HG03378 (cell line): ENCODE results near the gene POT1.

ENCODE experiments used
- ATAC-seq: cut with Tn5 transposase; IDR thresholded peaks from one replicate; pipeline ENCODE4 v1.9.1; 2021; ENCODE audit warnings: mild to moderate bottlenecking, moderate library complexity; ENCODE audit not compliant: unreplicated experiment

The POT1 gene

DNA sequence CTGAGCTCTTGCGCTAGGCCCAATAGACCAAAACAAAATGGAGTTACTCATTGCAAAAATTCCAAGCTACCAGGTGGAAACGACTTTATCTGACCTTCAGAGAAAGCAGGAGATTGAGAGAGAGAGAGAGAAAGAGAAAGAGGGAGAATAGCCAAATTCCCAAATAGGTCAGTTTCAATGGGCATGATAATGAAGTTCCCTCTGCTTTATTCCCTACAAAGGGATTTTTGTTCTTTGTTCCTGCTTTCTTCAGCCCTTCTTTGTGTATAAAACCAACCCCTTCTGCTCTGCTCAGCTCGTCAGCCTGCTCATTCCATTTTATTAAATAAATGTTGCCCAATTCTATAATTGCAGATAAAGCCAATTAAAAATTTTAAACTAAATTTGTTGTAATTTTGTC lies 119.0 kb downstream of the POT1 start:
- no peak for ATAC-seq

DNA sequence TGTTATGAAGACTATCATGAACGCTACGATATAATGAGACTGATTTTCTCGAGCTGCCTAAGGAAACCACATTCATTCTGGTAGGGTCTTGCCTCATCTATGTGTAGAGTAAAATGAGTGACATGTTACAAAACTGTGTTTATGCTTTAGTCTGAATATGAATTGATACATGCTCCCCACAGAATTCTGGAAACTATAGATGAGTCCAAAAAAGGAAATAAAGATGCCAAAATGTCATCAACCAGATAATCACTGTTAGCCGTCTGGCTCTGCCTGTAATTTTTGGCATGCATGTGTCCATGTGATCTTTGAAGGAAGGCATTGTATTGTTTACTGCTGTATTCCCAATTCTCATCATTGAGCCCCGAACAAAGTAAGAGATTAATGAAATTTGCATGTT lies 121.4 kb downstream of the POT1 start:
- ATAC-seq: no peak

DNA sequence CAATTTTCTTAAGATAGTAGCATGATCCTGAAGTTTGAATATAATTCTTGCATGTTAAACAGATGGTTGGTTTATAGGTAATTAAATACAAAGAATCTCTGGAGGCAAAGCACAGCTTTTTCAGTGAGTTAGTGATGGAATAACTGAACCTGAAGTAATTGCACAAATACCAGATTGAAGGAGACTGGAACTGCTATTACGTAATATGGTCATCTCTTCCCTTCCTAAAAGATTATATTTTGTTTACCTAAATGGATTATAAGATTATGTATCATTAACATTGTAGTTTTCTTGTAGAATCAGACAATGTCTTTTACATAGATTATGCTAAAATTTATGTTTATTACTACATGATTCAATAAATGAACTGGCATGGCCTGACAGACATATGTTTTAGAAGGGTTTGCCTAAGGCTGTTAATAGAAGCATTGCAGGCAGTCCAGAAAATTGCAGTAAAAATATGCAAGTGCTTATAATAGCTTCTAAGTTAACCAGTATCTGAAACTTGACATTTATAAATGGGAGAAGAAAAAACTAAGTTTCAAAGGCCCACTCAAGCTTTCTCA lies 128.2 kb downstream of the POT1 start:
- ATAC-seq: no peak

DNA sequence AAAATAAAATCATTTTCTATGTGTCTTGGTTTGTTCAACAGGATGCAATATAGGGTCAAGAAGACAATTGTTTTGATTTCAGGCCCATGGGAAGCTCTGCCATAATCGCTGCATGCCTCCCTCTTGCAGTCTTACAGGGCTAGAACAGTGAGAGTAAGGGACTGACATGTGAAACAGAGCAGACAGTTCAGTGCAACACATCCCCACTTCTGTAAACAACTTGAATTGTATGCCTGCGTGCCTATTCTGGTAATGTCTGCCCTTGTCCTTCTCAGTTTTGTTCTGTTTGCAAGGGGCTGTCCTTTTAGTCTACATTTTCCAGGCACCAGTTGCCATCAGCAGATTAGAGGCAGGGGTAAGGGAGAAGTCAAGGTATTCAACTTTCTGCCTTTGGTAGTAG lies 129.2 kb downstream of the POT1 start:
- ATAC-seq: no peak

DNA sequence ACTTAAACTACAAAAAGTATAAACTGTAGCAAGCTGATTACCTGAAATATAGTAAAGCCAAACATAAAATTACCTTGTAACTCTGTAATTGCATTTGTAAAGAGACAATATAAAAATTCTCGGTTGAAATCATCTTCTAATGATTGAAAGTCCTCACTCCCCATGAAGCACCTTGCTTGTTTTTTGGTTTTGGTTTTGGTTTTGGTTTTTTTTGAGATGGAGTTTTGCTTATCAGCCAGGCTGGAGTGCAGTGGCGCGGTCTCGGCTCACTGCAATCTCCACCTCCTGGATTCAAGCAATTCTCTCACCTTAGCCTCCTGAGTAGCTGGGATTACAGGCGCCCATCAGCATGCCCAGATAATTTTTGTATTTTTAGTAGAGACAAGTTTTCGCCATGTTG lies 130.2 kb downstream of the POT1 start:
- ATAC-seq: no peak

DNA sequence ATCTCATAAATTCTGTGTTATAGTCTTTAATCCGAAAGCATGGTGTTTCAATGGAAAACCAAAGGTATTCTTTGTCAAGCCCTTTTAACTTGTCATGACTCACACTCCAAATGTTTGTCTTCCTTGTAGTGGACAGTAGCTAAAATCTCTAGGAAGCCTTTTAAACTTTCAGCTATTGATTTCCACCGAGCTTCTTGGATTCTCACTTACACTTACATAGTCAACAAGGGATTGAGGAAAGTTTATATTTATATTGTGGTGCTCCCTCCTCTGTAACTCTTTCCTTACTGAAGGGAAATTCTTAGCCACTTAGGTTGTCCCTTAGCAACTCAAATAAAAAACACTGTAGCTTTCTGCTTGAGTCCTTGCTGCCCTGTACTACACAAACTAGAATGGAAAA lies 132.9 kb downstream of the POT1 start:
- ATAC-seq: no peak

DNA sequence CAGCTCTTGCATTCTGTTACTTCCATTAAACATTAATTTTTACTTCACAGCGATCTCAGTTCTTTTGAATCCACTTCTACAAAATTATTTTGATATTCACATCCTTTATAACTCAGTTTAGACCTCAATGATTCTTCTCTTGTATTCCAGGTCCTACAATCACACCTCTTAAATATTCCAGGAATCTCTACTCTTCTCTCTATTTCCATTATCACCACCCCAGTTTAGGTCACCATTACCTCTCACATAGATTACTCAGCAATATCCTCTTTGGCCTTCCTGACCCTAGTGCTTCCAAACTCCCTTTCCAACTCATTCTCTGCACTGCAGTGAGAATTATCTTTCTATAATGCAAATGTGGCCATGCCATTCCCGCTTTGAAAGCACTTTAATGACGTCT lies 136.9 kb downstream of the POT1 start:
- no peak for ATAC-seq

DNA sequence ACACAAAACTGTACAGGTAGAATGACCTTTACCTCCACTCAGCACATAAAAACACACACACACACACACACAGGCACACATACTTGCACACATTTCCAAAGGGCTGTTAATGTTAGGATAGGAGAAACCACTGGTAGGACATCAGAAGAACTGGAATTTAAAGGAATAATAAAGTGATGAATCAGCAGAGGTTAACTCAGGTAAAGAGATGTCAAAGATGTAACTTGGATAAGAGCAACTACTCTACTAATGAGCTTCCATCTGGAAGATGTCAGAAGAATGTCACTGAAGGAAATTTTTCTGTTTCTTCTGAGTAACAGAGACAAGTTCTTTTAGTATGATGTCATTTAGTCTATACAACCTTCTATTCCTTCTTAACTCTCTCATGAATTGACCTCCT lies 137.6 kb downstream of the POT1 start:
- ATAC-seq: no peak

DNA sequence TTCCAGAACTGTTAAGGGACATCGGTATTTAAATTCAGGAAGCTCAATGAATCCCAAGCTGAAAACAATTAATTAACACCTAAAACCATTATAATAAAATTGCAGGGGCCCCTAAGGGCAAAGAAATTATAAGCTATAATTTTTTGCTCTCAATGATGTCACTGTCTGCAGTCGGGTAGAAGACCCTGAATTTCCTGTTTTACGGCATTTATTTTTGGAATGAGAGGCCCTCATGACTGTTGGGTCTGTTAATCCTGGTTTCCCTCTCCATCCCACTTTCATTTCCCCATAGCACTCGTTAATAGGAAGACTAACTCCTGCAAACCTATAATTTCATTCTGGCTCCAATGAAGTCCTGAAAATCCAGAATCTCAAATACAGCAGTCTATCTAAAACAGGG lies 138.2 kb downstream of the POT1 start:
- ATAC-seq: no peak

DNA sequence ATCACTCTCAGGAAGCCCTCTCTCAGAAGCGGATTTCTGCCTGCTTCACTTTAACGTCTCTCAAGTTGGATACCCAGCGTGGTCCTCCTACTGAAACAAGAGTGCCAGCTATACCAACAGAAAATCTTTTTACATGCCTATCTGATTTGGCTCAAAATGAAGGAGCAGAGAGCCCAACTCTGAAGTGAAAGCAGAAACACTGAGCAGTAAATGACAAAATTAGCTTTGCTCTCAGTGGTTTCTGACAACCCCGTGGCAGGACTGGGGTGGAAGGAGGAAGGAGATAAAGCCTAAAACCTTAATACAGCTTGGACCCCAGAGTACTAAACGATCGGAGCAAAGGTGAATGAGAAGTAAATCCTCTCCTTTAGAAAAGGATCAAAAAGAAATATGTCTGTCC lies 139.0 kb downstream of the POT1 start:
- no peak for ATAC-seq

DNA sequence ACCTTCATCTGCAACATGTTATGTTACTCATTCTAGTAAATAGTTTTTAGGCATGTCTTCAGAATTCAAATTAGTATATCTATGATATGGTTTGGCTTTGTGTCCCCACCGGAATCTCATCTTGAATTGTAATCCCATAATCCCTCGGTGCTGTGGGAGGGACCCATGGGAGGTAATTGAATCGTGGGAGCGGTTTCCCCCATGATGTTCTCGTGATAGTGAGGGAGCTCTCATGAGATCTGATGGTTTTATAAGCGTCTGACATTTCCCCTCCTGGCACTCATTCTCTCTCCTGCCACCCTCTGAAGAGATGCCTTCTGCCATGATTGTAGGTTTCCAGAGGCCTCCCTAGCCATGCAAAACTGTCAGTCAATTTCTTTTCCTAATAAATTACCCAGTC lies 143.6 kb downstream of the POT1 start:
- no peak for ATAC-seq

DNA sequence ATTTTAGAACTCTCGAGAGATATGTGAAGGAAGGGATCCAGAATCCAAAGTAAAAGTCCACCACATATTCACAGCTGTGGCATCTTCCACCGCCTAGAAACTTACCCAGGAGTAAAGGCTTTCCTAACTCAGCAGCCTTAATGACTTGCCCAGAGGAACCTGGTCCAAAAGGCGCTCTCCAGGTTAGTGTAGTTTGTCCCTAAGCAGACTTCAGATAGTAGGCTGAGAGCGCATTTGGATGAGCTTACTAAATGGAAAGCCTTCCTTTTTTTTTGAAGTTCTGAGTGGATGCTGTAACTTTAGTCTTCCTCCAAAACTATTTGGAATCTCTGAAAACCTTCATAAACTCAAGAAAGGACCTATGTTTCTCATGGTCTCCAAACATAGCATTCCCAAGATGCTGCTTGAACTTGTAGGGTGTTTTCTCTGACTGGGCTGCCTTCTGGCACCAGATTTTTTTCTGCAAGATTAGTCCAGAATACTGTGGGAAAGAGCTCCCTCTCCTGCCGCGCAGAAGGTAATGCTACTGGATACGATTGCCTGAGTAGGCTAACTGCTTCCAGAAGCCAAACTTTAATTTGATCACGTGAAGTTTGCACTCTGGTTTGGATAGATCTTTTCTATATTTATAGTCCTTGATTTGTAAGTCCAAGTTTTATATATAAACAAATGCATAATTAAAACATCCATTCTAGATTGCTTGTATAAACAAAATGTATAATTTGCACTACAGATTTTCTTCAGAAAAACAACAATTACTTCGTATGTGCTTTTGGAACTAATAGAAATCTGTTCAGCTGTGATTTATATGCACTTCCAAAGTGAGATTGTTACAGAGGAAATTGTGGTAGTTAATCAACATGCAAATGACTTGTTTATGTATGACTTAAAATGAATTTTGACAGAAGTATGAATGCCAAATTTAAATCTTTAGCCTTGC lies 144.5 kb downstream of the POT1 start:
- ATAC-seq: peak; percentile 89

DNA sequence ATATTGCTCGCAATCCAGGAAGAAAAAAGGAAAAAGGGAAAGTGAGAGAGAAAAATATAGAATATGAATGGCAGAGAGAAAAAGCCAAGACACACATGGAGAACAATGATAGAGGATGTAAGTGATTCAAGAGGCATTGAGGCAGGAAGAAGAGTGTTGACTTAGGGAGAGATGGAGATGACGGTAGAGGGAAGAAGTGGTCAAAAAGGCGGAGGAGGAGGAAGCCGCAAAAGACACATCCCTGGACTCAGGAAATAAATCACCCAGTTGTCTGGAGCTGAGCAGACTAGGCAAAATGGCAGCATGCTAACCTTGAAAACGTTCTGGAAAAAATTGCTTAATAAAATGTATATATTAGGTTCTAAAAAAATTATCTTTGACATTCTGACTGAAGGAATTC lies 146.4 kb downstream of the POT1 start:
- no peak for ATAC-seq

DNA sequence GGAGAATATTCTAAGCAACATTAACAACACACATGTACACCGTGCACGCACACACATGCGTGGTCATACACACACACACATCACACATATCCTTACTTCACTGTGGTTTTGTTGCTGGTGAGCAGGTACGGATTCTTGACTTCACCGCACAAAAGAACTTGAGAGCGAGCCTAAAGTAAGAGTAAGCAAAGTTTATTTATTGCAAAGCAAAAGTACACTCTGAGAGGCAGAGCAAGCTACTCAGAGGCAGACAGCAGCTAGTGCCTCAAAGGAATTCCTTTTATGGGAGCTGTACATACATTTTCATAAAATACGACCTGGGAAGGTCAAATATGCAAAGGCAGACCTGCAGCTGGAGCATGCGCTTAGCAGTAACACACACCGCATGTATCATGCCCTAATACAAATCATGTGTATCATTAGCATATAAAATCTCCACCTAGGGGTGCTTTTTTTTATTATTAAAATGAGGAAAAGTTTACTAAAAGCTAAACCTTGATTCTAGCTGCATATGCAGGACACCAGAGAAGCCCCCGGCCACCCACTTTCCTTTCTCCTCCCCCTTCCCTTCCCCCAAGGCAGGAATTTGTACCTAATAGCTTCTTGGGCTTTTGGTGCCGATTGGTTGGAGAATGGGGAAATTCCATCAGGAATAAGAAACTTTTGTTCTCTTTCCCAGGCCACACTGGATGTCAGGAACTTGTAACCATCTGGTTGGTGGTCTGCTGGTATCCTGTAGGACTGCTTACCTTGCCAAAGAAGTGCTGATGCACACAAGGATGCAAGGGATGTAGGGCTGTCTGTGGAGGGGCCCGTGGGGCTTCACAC lies 147.5 kb downstream of the POT1 start:
- ATAC-seq: no peak

DNA sequence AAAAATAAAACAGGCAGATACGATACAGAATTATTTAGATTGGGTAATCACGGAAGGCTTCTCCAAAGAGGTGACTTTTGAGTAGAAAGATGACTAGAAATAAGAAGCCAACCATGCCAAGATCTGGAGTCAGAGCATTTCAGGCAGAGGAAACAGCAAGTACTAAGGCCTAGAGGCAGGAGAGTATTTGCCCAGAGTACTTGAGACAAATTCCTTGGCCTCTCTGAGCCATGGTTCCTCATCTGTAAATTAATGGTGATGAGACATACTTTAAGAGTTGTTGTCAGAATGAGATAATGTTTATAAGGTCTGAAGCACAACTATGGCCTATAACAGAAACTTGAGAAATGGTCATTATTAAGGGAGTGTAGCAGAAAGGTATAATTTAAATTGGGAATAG lies 148.2 kb downstream of the POT1 start:
- ATAC-seq: no peak

DNA sequence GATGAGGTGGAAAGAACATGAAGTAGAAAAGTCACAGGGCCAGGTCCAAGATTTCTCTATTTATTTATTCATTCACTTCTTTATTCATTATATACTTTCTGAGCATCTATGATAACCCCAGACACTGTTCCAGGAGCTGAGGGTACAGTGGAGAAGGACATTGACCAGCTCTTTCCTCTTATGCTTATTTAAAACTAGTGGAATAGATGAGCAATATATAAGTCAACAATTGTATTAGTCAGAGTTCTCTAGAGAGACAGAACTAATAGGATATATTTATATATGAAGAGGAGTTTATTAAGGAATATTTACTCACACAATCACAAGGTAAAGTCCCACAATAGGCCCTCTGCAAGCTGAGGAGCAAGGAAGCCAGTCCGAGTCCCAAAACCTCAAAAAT lies 149.0 kb downstream of the POT1 start:
- no peak for ATAC-seq

DNA sequence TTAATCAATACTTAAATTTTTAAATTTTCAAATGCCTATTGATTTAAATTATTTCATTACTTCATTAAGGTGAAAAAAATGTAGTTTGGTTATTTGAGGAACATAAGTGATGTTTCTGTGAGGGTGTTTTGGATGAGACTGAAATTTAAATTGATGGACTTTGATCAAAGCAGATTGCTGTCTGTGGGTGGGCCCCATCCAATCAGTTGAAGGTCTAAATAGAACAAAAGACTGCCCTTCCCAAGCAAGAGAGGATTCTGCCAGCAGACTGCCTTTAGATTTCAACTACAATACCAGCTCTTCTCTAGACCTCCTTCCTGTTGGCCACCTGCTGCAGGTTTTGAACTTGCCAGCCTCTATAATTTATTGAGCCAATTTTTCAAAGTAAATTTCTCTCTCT lies 149.6 kb downstream of the POT1 start:
- ATAC-seq: no peak

DNA sequence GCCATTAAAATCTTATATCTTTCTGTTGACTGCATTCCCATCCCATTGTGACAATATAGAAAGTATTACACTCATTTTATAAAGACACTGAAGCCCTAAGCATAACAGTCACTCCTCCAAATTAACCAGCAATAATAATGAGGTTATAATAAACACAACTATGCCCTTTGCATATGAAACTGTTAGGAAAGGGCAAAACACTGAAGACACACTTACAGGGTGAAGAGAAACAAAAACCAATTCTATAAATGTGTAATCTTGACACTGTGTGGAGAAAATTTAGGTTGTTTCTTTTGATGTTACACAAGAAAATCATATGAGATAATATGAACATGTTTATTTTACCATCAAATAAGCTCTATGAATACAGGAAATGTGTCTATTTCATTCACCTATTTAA lies 150.0 kb downstream of the POT1 start:
- no peak for ATAC-seq

DNA sequence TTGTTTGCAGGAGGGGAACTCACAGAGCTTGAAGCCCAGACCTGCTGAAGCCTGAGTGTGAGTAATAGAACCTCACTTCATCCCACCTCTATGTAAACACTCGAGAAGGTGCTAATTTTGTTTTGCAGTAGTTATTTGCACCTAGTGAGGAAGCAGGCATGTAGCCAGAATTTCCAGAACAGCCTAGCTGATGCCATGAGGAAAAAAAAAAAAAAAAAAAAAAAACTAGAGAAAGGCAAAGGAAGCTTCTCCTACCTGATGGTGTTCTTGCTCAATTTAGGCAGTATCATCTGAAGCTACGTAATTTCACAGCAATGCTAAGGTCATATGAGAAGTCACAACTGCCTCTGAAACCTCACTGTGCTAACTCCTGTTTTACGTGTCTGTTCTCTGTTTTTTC lies 150.4 kb downstream of the POT1 start:
- ATAC-seq: no peak

DNA sequence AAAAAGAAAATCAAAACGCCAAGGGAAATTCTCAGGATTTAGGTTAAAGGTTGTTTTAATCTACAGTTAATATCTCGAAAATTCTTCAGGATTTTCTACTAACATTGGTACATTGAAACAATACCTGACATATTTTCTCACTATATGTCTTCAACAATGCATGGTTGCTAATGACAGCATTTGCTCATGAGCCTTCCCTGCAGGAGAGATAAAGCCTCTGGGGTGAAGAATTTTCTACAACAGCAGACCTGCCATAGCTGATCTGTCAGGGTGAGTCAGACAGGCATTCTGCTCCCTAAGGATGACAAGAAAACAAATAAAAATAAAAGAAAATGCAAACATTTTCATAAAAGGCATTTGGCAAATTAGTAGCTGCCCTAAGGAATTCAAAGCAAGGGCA lies 152.4 kb downstream of the POT1 start:
- no peak for ATAC-seq

DNA sequence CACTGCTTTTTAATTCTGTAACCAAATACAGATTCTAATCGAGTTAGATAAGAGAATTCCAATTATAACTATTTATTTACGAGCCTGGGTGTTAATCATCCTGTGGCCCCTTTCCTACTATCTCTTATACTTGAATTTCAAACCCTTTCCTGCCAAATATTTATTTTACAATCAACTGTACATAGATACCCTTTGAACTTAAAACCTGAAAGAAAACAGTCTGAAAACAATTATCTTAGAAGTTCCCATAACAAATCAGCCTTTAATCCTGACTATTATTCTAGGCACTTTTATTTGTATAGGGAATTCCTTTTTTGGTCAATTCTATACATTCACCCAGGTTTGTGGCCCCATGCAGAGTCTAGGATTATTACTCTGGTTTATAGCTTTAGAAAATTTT lies 153.5 kb downstream of the POT1 start:
- no peak for ATAC-seq

DNA sequence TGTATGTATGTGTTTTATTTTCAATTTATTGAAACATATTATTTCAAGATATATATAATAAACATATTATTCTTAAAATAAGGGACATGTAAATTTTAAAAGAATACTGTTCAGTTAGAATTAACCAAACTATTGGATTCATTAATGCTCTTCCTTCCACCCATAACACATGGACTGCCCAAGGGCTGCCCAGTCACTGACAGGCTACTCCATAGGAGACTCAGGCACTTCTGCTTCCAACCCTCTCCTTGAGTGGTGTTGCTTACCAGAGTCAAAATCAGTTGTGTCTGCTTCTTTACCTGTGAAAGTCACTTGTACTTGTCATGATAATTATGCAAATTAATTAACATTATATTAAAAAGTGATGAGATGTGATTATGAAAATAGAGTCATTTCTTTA lies 154.2 kb downstream of the POT1 start:
- no peak for ATAC-seq
